ENCODE measurements around the gene PDE6B.
A peak's percentile ranks its signal among the peaks of the same experiment; 100 is the strongest.
"Not testable (repeated sequence)": the region's sequence is repeated elsewhere in the genome, so short reads cannot be mapped to it uniquely, and the experiment has no call there.

PDE6B gene

GRCh38 chr4:624705-625590, at the start of gene PDE6B:
TSS of gene PDE6B (plus strand) at chr4:625573. CDS start at chr4:625627, 54 bp downstream.
- DNase-seq = no peak

- no peak for DNase-seq
Observed at GRCh38 chr4:576245-576821, 49.0 kb upstream of the PDE6B start, which contains the start of gene TMEM271. TSS of gene TMEM271 (minus strand) at chr4:576295. CDS start at chr4:576062, 233 bp downstream.

- DNase-seq = no peak
Observed at GRCh38 chr4:576991-577498, 48.3 kb upstream of the PDE6B start.

- DNase-seq = no peak
Observed at GRCh38 chr4:577499-578450, 47.6 kb upstream of the PDE6B start.

GRCh38 chr4:578451-579443, 46.6 kb upstream of the PDE6B start:
- DNase-seq = no peak

GRCh38 chr4:579543-580175, 45.7 kb upstream of the PDE6B start:
- no peak for DNase-seq

- no peak for DNase-seq
Observed at GRCh38 chr4:581181-581580, 44.2 kb upstream of the PDE6B start.

- peak; percentile 28 for DNase-seq
Observed at GRCh38 chr4:581753-582361, 43.5 kb upstream of the PDE6B start.

GRCh38 chr4:583820-584219, 41.6 kb upstream of the PDE6B start:
- DNase-seq = no peak

- no peak for DNase-seq
Observed at GRCh38 chr4:587671-588350, 37.6 kb upstream of the PDE6B start.

- DNase-seq = no peak
Observed at GRCh38 chr4:588351-588849, 37.0 kb upstream of the PDE6B start.

GRCh38 chr4:589219-589963, 36.0 kb upstream of the PDE6B start:
- no peak for DNase-seq

- DNase-seq = no peak
Observed at GRCh38 chr4:590313-590841, 35.0 kb upstream of the PDE6B start.

- DNase-seq = not testable (repeated sequence)
Observed at GRCh38 chr4:592178-592577, 33.2 kb upstream of the PDE6B start.

GRCh38 chr4:592825-593520, 32.4 kb upstream of the PDE6B start:
- DNase-seq = no peak

GRCh38 chr4:598925-599324, 26.4 kb upstream of the PDE6B start:
- DNase-seq = no peak

GRCh38 chr4:600166-600565, 25.2 kb upstream of the PDE6B start:
- no peak for DNase-seq

- no peak for DNase-seq
Observed at GRCh38 chr4:600850-601515, 24.4 kb upstream of the PDE6B start.

Data from NCI-H526 treated with DMSO at 0.1 percent for 48 hours (cell line).